ENCODE results near the gene TLCD5.
A peak's percentile ranks its signal among the peaks of the same experiment; 100 is the strongest.

The TLCD5 gene

GRCh38 chr11:120324932-120325810 is at the start of gene TLCD5:
TLCD5 (plus strand) TSS chr11:120325299; CDS start chr11:120327442, 2,143 bp downstream.
- DNase-seq, result peak; percentile 95

- no peak for DNase-seq
Measured at GRCh38 chr11:120279502-120279901, 45.6 kb upstream of the TLCD5 start.

DNA sequence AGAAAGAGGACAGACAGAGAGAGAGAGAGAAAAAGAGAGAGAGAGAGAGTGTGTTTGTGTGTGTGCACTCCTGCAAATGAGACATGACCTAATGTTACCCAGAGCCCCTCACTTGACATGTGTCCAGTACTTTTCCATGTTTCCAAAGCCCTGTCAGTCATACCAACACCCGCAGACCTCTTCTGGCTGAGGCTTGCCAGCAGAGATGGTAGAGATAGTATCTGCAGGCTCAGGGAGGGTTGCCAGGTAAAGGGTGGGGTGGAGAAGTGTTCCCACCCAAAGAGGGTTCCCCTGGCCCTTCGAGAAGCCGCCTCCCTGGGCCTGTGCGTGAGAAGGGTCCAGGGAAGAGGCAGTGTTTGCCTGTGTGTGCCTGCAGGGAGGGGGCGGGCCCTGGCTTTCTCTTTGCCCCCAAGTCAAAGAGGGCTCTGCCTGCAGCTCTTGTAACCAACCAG is 44.5 kb upstream of the TLCD5 start:
- no peak for DNase-seq

DNA sequence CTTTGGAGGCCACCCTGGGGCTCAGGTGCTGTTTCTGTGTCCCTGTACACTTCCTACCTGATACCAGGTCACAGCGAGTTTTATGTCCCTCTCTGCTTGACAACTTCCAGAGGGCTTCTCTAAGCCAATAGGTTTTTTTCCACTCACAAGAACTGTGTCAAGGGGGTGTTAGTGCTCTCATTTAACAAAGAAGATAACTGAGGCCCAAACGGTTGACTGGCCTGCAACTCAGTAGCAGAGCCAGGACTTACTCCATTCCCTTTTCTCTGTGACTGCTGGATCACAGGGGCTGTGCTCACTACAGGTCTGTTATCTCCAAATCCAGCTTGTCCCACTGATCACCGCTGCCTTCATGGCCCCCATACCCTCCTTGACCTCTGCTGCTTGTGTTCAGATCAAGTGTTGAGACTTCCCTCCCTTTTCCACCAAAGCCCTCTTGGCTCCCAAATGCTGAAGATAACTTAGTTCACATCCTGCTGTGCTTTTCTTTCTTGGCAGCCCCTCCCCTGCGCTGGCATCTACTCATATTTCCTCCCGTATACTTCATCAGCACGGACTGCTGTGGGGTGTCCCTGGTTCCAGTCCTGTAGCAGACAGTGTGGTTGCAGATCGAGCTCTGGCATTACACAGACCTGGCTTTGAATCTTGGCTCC is 43.8 kb upstream of the TLCD5 start:
- no peak for DNase-seq

DNA sequence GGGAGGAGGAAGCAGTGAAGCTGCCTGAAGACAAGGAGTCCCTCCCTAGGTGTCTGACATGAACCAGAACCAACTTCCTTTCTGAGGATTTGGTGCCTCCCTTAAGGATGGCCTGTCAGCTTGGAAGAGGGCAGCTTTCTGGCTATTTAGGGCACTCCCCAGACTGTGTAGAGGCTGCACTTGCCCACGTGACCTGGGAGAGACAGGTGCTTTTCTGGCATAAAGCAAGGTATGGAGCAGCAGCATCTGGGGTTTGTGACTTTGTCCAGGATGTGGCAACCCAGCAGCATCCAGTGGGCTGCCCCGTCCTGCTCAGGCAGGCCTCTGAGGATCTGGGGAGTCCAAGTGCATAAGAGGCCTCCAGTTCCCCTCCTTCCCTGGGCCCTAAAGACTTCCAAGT is 42.0 kb upstream of the TLCD5 start:
- DNase-seq, result no peak

DNA sequence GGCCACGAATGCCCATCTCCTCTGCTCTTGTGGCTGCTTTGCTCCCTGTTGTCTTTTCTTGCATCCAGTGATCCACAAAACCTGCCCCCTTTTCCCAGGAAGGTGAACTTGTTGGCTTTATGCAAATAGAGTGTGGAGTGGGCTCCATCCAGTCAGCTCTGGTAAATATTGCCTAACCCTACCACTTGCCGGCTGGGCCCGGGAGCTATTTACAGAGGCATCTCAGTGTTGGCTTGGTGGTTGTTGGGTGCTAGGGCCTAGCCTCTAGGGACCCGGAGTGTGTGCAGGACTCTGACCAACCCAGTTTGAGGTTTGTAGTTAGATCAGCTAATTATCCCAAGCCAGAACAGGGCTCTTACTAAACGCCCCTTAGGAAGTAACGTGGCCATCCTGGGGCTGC is 40.8 kb upstream of the TLCD5 start:
- no peak for DNase-seq

GRCh38 chr11:120285256-120285655 is 39.8 kb upstream of the TLCD5 start:
- no peak for DNase-seq

GRCh38 chr11:120288021-120288420 is 37.1 kb upstream of the TLCD5 start:
- no peak for DNase-seq

- DNase-seq, result no peak
Measured at GRCh38 chr11:120289426-120289825, 35.7 kb upstream of the TLCD5 start.

- DNase-seq, result no peak
Measured at GRCh38 chr11:120290956-120291355, 34.1 kb upstream of the TLCD5 start.

GRCh38 chr11:120293038-120293800 is 31.9 kb upstream of the TLCD5 start:
- no peak for DNase-seq

DNA sequence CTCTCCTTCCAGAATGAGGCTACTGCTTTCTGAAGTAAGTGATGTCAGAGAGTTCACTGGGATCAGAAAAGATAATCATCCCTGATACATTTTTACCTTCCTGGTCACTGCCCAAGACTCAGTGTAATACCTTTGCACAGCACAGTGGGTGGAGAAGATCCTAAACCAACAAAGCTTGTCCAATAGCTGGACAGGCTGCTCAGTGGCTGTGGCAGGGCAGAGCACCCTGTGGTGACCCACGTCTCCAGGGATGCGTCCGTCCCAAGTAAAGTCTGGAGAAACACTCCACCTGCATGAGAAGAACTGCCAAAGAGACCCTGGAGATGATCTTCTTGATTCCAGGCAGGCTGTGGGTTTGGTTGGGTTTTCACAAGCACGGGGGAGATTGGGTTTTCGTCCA is 31.0 kb upstream of the TLCD5 start:
- no peak for DNase-seq

DNA sequence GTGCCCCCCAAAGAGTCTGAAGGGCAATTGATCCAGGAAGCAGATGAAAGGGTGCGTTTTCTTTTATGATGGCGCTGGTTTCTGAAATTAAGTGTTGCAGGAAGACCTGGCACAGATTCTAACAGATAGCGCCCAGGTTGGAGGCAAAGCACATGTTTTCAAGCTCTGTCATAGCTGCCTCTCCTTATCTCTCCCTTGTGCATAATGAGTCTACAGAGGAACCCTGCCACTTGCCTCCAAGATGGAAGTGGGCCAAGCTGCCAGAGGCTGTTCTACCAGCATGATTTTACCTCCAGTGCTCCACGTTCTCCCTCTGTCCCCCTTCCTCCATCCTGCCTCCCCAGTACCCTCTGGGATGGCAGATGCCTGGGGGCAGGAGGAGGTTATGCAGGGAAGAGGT is 30.0 kb upstream of the TLCD5 start:
- no peak for DNase-seq

GRCh38 chr11:120296554-120296953 is 28.5 kb upstream of the TLCD5 start:
- no peak for DNase-seq

- no peak for DNase-seq
Measured at GRCh38 chr11:120298461-120298860, 26.6 kb upstream of the TLCD5 start.

DNA sequence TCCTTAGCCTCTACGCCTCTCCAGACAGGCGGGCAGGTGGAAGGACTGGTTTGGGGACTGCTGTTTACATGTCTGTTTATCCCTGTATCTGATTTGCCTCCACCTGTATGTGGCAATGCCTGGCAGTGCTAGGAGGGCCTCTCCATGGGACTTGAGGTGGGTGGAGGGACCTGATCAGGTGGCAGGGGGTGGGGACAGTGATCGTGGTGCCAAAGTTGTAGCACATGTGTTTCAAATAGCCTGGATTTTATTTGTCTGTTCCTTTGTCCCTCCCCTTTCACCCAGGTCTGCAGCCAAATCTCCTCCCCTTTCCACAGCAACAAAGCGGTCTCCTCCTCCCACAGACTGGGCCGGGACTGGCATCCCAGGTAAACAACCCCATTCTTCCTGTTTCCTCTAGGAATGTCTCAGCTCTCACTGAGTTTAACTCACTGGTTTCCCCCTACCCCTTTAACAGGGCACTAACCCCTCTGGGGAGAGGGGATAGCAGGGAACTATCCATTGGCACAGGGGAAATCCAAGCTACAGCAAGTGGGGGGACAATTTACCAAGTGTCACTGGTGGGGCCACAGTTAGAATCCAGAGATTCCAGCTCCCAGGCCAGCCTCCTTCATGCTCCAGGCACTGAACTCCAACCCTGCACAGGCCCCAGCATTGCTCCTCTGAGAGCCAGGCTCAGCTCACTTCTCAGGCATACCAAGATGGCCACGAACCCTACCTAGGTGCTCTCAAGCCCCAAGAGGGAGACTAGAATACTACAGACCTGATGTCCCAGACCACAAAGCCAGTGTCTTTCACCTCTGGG is 22.9 kb upstream of the TLCD5 start:
- no peak for DNase-seq

GRCh38 chr11:120303004-120303637 is 22.0 kb upstream of the TLCD5 start:
- peak; percentile 86 for DNase-seq

GRCh38 chr11:120304526-120304925 is 20.6 kb upstream of the TLCD5 start:
- DNase-seq, result no peak

DNA sequence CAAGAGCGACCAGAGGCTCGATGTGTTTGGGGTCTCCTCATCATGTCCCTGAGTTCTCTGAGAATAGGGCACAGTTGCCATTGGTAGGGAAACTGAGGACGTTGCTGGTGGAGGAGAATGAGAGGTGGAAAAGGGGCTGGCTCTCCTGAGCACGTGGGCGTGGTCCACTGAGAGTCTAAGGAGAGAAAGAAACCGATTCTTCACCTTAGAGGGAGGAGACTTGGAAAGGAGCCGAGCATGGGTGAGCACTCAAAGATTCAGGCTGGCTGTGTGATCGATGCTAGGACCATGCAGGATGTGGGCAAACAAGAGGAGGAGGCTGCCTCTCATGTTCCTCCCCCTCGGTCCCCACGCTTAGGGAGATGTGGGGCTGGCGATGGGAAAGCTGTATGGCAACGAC is 19.8 kb upstream of the TLCD5 start:
- DNase-seq, result no peak

GRCh38 chr11:120306519-120307242 is 18.4 kb upstream of the TLCD5 start:
- no peak for DNase-seq

- DNase-seq, result no peak
Measured at GRCh38 chr11:120307476-120307875, 17.6 kb upstream of the TLCD5 start.

Data from NCI-H1105 (cell line).